WTC11 (cell line): ENCODE measurements around the gene ASNSD1. TPM values are rescaled to one million over a fixed set of nuclear protein-coding genes. Genes with fewer than 3 reads are reported as not detected.

ENCODE experiments used
- ATAC-seq: fragments of 200-7000 bp; cut with Tn5 transposase; 2 replicates; pipeline ENCODE4 v1.10.0; 2021; ENCODE audit warnings: mild to moderate bottlenecking, moderate library complexity
- CTCF ChIA-PET: fragments of 300-600 bp; sonication (Branson Sonifier 250); formaldehyde crosslinking; loops from one replicate; lab custom pipeline; 2021; ENCODE audit warnings: antibody characterized with exemption; lab: Charles Lee
- POLR2A ChIA-PET: fragments of 350-600 bp; sonication (Branson Sonifier 250); formaldehyde crosslinking; loops from one replicate; lab custom pipeline; 2021; ENCODE audit warnings: antibody characterized with exemption; lab: Charles Lee
- DNase-seq: peaks from one replicate; pipeline ENCODE4 v3.0.0; 2021; ENCODE audit warnings: low spot score
- H3K27ac Mint-ChIP-seq: 2 replicates; pipeline ENCODE4 v1.8.0; 2021; ENCODE audit warnings: mixed read lengths
- H3K27me3 Mint-ChIP-seq: 2 replicates; pipeline ENCODE4 v1.8.0; 2021; ENCODE audit warnings: low read depth, mild to moderate bottlenecking, moderate library complexity, mixed read lengths
- H3K36me3 Mint-ChIP-seq: 2 replicates; pipeline ENCODE4 v1.8.0; 2021; ENCODE audit warnings: mixed read lengths
- H3K4me1 Mint-ChIP-seq: 2 replicates; pipeline ENCODE4 v1.8.0; 2022; ENCODE audit warnings: mixed read lengths
- H3K4me3 Mint-ChIP-seq: 2 replicates; pipeline ENCODE4 v1.8.0; 2021; ENCODE audit warnings: mild to moderate bottlenecking, moderate library complexity, mixed read lengths
- H3K9me3 Mint-ChIP-seq: 2 replicates; pipeline ENCODE4 v1.8.0; 2021; ENCODE audit warnings: mixed read lengths
- ATF1 ChIP-seq: sonication (generic); formaldehyde crosslinking; IDR thresholded peaks from 2 replicates; pipeline ENCODE4 v1.8.1; 2023; ENCODE audit warnings: mild to moderate bottlenecking, moderate library complexity, missing genetic modification reagents
- ESRRA ChIP-seq: sonication (generic); formaldehyde crosslinking; IDR thresholded peaks from 2 replicates; pipeline ENCODE4 v1.8.1; 2022; ENCODE audit warnings: mild to moderate bottlenecking, missing genetic modification reagents, borderline replicate concordance
- FOXK1 ChIP-seq: sonication (generic); formaldehyde crosslinking; IDR thresholded peaks from 2 replicates; pipeline ENCODE4 v1.8.0; 2022; ENCODE audit warnings: mild to moderate bottlenecking, moderate library complexity, missing genetic modification reagents
- GABPB1 ChIP-seq: sonication (generic); formaldehyde crosslinking; IDR thresholded peaks from 2 replicates; pipeline ENCODE4 v1.8.1; 2023; ENCODE audit warnings: mild to moderate bottlenecking, missing genetic modification reagents
- KAT7 ChIP-seq: sonication (generic); formaldehyde crosslinking; IDR thresholded peaks from 2 replicates; pipeline ENCODE4 v1.8.1; 2023; ENCODE audit warnings: missing genetic modification reagents, mild to moderate bottlenecking, borderline replicate concordance
- NR1H2 ChIP-seq: sonication (generic); formaldehyde crosslinking; IDR thresholded peaks from 2 replicates; pipeline ENCODE4 v1.9.0; 2021; ENCODE audit warnings: mild to moderate bottlenecking, moderate library complexity, missing genetic modification reagents
- SP1 ChIP-seq: sonication (generic); formaldehyde crosslinking; conservative IDR thresholded peaks from 2 replicates; pipeline ENCODE4 v1.8.1; 2022; ENCODE audit warnings: missing genetic modification reagents
- TP53 ChIP-seq: sonication (generic); formaldehyde crosslinking; IDR thresholded peaks from 2 replicates; pipeline ENCODE4 v1.8.1; 2023; ENCODE audit warnings: mild to moderate bottlenecking, missing genetic modification reagents
- ZNF263 ChIP-seq: sonication (generic); formaldehyde crosslinking; IDR thresholded peaks from 2 replicates; pipeline ENCODE4 v1.8.1; 2022; ENCODE audit warnings: low read depth, mild to moderate bottlenecking, moderate library complexity, missing genetic modification reagents
- ZNF423 ChIP-seq: fragments of 250-450 bp; sonication (Bioruptor Pico); IDR thresholded peaks from 2 replicates; pipeline ENCODE4 v2.1.2; 2022; ENCODE audit warnings: mild to moderate bottlenecking, moderate library complexity
- total RNA-seq: library from RNA; stranded (reverse); gene quantifications from 3 replicates; pipeline ENCODE4 v1.2.3, GENCODE V29; 2021
- TF ChIP-seq, protein P1 (sequence below): sonication (generic); formaldehyde crosslinking; IDR thresholded peaks from 2 replicates; pipeline ENCODE4 v1.8.0; 2022; ENCODE audit warnings: missing genetic modification reagents
- TF ChIP-seq, protein P2 (sequence below): sonication (generic); formaldehyde crosslinking; IDR thresholded peaks from 2 replicates; pipeline ENCODE4 v1.8.1; 2023; ENCODE audit warnings: mild to moderate bottlenecking, missing genetic modification reagents
- TF ChIP-seq, protein P3 (sequence below): sonication (generic); formaldehyde crosslinking; IDR thresholded peaks from 2 replicates; pipeline ENCODE4 v1.8.0; 2022; ENCODE audit warnings: mild to moderate bottlenecking, missing genetic modification reagents
- TF ChIP-seq, protein P4 (sequence below): sonication (generic); formaldehyde crosslinking; IDR thresholded peaks from 2 replicates; pipeline ENCODE4 v1.8.1; 2023; ENCODE audit warnings: mild to moderate bottlenecking, moderate library complexity, missing genetic modification reagents
- TF ChIP-seq, protein P5 (sequence below): fragments of 250-450 bp; sonication (Bioruptor Pico); IDR thresholded peaks from 2 replicates; pipeline ENCODE4 v1.8.0; 2021; ENCODE audit warnings: mild to moderate bottlenecking
- TF ChIP-seq, protein P6 (sequence below): fragments of 200-600 bp; IDR thresholded peaks from 2 replicates; pipeline ENCODE4 v1.8.0; 2022; ENCODE audit warnings: antibody characterized with exemption
- TF ChIP-seq, protein P7 (sequence below): sonication (generic); formaldehyde crosslinking; IDR thresholded peaks from 2 replicates; pipeline ENCODE4 v1.8.0; 2022; ENCODE audit warnings: mild to moderate bottlenecking, missing genetic modification reagents
- TF ChIP-seq, protein P8 (sequence below): sonication (generic); formaldehyde crosslinking; IDR thresholded peaks from 2 replicates; pipeline ENCODE4 v1.8.1; 2023; ENCODE audit warnings: mild to moderate bottlenecking, missing genetic modification reagents, moderate library complexity

Gene ASNSD1
- total RNA-seq, 1 experiment from 2014 or later: 30.5 TPM

DNA sequence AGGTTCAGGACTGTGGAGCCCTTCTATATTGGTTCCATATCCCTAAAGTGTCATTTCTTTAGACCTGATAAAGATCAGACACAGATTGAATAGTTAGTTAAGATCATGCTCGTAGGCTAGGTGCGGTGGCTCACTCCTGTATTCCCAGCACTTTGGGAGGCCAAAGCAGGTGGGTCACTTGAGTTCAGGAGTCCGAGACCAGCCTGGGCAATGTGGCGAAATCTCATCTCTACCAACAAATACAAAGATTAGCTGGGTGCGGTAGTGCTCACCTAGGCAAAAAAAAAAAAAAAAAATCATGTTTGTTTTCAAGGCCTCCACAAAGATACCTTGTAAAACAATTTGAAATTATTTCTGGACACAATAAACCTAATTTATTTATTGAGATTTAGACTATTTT, 8.7 kb downstream of the ASNSD1 start (continued):
- TF ChIP-seq, protein P1, sequence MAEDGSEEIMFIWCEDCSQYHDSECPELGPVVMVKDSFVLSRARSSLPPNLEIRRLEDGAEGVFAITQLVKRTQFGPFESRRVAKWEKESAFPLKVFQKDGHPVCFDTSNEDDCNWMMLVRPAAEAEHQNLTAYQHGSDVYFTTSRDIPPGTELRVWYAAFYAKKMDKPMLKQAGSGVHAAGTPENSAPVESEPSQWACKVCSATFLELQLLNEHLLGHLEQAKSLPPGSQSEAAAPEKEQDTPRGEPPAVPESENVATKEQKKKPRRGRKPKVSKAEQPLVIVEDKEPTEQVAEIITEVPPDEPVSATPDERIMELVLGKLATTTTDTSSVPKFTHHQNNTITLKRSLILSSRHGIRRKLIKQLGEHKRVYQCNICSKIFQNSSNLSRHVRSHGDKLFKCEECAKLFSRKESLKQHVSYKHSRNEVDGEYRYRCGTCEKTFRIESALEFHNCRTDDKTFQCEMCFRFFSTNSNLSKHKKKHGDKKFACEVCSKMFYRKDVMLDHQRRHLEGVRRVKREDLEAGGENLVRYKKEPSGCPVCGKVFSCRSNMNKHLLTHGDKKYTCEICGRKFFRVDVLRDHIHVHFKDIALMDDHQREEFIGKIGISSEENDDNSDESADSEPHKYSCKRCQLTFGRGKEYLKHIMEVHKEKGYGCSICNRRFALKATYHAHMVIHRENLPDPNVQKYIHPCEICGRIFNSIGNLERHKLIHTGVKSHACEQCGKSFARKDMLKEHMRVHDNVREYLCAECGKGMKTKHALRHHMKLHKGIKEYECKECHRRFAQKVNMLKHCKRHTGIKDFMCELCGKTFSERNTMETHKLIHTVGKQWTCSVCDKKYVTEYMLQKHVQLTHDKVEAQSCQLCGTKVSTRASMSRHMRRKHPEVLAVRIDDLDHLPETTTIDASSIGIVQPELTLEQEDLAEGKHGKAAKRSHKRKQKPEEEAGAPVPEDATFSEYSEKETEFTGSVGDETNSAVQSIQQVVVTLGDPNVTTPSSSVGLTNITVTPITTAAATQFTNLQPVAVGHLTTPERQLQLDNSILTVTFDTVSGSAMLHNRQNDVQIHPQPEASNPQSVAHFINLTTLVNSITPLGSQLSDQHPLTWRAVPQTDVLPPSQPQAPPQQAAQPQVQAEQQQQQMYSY (CRISPR knock-in tag): no peak
- TF ChIP-seq ESRRA (CRISPR knock-in tag): no peak
- TF ChIP-seq, all 79 proteins: peak for 0

DNA sequence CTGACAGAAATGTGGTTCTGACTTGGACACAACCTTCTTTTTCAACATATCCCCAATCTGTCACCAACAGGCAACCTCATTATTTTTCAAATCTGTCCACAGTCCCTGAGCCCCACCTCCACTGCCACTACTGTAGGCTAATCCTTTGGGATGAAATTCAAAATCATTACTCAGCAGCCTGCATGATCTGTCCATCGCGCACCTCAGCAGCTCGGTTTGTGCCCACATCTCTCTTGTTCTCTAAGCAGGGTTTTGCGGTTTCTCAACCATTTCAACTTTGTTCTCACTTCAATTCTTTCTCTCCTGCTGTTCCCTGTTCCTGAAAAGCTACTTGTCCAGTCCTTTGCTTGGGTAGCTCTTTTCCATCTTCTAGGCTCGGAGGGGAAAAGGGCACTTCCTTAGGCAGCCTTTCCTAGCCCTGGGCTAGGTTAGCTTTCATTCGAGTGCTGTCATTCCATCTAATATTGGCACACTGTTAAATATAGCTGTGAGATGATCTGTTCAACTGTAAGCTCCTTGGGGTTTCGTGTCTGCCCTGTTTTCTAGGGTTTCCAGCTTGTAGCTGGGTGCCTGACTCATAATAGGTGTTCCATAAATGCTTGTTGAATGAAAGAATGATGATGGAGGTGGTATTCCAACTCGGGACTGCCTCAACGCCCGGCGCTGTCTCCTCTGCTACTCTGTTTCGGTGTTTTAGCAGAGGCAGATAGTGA, 12.6 kb downstream of the ASNSD1 start:
- Mint-ChIP-seq H3K36me3 (peaks cover 21% of the 10 kb centered on the region), H3K9me3 (peaks cover 9% of the 10 kb centered on the region), H3K4me1 (peaks cover 15% of the 10 kb centered on the region), H3K27me3 (no peaks in the 10 kb centered on the region), H3K27ac (no peak overlapping the region; the same call in 1 of the 2 replicates), H3K4me3 (peak overlapping the region; percentile 62)
- TF ChIP-seq, protein P2, sequence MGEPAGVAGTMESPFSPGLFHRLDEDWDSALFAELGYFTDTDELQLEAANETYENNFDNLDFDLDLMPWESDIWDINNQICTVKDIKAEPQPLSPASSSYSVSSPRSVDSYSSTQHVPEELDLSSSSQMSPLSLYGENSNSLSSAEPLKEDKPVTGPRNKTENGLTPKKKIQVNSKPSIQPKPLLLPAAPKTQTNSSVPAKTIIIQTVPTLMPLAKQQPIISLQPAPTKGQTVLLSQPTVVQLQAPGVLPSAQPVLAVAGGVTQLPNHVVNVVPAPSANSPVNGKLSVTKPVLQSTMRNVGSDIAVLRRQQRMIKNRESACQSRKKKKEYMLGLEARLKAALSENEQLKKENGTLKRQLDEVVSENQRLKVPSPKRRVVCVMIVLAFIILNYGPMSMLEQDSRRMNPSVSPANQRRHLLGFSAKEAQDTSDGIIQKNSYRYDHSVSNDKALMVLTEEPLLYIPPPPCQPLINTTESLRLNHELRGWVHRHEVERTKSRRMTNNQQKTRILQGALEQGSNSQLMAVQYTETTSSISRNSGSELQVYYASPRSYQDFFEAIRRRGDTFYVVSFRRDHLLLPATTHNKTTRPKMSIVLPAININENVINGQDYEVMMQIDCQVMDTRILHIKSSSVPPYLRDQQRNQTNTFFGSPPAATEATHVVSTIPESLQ: no peak
- TF ChIP-seq ATF1 (CRISPR knock-in tag) (no peak), NR1H2 (CRISPR knock-in tag) (no peak), ZNF423 (CRISPR knock-in tag) (no peak), ZNF263 (no peak)
- TF ChIP-seq, protein P3, sequence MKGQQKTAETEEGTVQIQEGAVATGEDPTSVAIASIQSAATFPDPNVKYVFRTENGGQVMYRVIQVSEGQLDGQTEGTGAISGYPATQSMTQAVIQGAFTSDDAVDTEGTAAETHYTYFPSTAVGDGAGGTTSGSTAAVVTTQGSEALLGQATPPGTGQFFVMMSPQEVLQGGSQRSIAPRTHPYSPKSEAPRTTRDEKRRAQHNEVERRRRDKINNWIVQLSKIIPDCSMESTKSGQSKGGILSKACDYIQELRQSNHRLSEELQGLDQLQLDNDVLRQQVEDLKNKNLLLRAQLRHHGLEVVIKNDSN: no peak
- ATAC-seq (no peak), DNase-seq (no peak)
- CTCF ChIA-PET: interaction anchor here (0.8 to 1.8 kb wide), 6 partner anchors 10 to 89 kb away, joined by 3 to 13 read pairs (median 5); partner anchors contain the start of gene OSGEPL1
- POLR2A ChIA-PET: no interaction called here

DNA sequence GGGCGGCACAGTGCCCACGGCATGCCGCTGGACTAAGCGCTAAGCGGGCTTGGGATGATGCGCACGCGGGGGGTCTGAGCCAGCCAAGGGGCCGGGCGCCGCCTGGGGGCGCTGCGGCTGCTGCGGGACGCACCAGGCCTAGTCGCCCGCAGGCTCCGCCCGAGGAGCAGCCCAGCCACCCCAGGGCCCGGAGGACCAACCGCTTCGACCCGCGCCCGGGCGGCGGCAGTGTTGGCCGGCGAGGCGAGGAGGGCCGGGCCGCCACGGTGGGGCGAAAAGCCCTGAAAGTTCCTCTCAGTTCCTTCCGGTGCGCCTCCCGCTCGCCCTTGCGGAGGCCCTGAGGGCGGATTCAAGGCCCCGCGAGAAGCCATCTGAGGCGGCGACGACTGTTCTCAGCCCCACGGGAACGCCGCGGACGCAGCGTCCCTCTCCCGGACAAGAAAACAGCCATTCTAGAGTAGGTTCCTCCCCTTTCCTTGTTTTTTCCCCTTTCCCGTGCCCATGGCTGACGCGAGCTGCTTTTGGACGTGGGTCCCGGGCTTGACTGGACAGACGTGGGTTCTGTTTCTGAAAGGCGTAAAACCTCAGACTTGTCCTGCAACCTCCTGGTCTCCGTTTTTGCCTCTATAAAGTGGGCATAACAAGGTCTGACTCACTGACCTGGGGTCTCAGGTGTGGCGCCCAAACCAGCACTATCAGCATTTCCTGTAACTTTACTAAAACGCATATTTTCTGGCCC, 13.3 kb downstream of the ASNSD1 start, which contains the start of gene ANKAR:
Gene ANKAR (plus strand): TSS at position 297 of the 739 bp plus-strand sequence. CDS start 1,821 bp downstream, outside the sequence.
- Mint-ChIP-seq H3K9me3 (peaks cover 10% of the 10 kb centered on the region), H3K27ac (peak within 1 kb of the TSS; percentile 88), H3K4me1 (peaks cover 15% of the 10 kb centered on the region), H3K4me3 (peak within 1 kb of the TSS; percentile 93), H3K36me3 (peaks cover 17% of the 10 kb centered on the region), H3K27me3 (no peaks in the 10 kb centered on the region)
- DNase-seq (peak; percentile 92), ATAC-seq (peak; percentile 97)
- ChIA-PET POLR2A (interaction anchor here (1.1 kb wide), 1 partner anchor 88 kb away, joined by 5 read pairs; the partner anchor contains the start of gene OSGEPL1), CTCF (interaction anchor here (0.9 to 1.8 kb wide), 6 partner anchors 10 to 88 kb away, joined by 4 to 13 read pairs (median 5); partner anchors contain the start of gene OSGEPL1)
- TF ChIP-seq KAT7 (CRISPR knock-in tag): no peak
- peak; percentile 75 for TF ChIP-seq SP1
- TF ChIP-seq, protein P4, sequence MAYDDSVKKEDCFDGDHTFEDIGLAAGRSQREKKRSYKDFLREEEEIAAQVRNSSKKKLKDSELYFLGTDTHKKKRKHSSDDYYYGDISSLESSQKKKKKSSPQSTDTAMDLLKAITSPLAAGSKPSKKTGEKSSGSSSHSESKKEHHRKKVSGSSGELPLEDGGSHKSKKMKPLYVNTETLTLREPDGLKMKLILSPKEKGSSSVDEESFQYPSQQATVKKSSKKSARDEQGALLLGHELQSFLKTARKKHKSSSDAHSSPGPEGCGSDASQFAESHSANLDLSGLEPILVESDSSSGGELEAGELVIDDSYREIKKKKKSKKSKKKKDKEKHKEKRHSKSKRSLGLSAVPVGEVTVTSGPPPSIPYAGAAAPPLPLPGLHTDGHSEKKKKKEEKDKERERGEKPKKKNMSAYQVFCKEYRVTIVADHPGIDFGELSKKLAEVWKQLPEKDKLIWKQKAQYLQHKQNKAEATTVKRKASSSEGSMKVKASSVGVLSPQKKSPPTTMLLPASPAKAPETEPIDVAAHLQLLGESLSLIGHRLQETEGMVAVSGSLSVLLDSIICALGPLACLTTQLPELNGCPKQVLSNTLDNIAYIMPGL (CRISPR knock-in tag): peak; percentile 99
- TF ChIP-seq, protein P5, sequence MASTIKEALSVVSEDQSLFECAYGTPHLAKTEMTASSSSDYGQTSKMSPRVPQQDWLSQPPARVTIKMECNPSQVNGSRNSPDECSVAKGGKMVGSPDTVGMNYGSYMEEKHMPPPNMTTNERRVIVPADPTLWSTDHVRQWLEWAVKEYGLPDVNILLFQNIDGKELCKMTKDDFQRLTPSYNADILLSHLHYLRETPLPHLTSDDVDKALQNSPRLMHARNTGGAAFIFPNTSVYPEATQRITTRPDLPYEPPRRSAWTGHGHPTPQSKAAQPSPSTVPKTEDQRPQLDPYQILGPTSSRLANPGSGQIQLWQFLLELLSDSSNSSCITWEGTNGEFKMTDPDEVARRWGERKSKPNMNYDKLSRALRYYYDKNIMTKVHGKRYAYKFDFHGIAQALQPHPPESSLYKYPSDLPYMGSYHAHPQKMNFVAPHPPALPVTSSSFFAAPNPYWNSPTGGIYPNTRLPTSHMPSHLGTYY (CRISPR knock-in tag): no peak
- TF ChIP-seq, protein P6, sequence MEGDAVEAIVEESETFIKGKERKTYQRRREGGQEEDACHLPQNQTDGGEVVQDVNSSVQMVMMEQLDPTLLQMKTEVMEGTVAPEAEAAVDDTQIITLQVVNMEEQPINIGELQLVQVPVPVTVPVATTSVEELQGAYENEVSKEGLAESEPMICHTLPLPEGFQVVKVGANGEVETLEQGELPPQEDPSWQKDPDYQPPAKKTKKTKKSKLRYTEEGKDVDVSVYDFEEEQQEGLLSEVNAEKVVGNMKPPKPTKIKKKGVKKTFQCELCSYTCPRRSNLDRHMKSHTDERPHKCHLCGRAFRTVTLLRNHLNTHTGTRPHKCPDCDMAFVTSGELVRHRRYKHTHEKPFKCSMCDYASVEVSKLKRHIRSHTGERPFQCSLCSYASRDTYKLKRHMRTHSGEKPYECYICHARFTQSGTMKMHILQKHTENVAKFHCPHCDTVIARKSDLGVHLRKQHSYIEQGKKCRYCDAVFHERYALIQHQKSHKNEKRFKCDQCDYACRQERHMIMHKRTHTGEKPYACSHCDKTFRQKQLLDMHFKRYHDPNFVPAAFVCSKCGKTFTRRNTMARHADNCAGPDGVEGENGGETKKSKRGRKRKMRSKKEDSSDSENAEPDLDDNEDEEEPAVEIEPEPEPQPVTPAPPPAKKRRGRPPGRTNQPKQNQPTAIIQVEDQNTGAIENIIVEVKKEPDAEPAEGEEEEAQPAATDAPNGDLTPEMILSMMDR: peak; percentile 61; the same call in 1 of the 2 replicates
- TF ChIP-seq GABPB1 (CRISPR knock-in tag): peak; percentile 84
- peak; percentile 43 for TF ChIP-seq FOXK1
- TF ChIP-seq, protein P7, sequence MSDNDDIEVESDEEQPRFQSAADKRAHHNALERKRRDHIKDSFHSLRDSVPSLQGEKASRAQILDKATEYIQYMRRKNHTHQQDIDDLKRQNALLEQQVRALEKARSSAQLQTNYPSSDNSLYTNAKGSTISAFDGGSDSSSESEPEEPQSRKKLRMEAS (CRISPR knock-in tag): peak; percentile 63; the same call in 1 of the 2 replicates
- TF ChIP-seq, protein P8, sequence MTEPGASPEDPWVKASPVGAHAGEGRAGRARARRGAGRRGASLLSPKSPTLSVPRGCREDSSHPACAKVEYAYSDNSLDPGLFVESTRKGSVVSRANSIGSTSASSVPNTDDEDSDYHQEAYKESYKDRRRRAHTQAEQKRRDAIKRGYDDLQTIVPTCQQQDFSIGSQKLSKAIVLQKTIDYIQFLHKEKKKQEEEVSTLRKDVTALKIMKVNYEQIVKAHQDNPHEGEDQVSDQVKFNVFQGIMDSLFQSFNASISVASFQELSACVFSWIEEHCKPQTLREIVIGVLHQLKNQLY (CRISPR knock-in tag): no peak
- peak; percentile 82 for TF ChIP-seq TP53 (CRISPR knock-in tag)
